Mesodermal cell (in vitro differentiated cells): ENCODE measurements around the gene FAM9C.
A peak's percentile ranks its signal among the peaks of the same experiment; 100 is the strongest.
"Not testable (repeated sequence)": the region's sequence is repeated elsewhere in the genome, so short reads cannot be mapped to it uniquely, and the experiment has no call there.

Experiments
- H3K27ac ChIP-seq: 2 replicates; pipeline ENCODE4 v1.7.0; 2013; ENCODE audit warnings: mild to moderate bottlenecking, low read depth, low read length, moderate library complexity; ENCODE audit not compliant: severe bottlenecking
- H3K36me3 ChIP-seq: 2 replicates; pipeline ENCODE4 v1.7.1; 2013; ENCODE audit warnings: mild to moderate bottlenecking, low read length, moderate library complexity; ENCODE audit not compliant: control insufficient read depth, insufficient read depth
- H3K4me1 ChIP-seq: one replicate; pipeline ENCODE4 v1.7.1; 2013; ENCODE audit warnings: mild to moderate bottlenecking, low read length; ENCODE audit not compliant: insufficient read depth, control insufficient read depth, poor library complexity, severe bottlenecking
- H3K4me3 ChIP-seq: 2 replicates; pipeline ENCODE4 v1.7.0; 2013; ENCODE audit warnings: low read length, control low read depth, mild to moderate bottlenecking; ENCODE audit not compliant: insufficient read depth, poor library complexity, severe bottlenecking; ENCODE audit errors: extremely low read depth
- H3K9me3 ChIP-seq: 2 replicates; pipeline ENCODE4 v1.7.1; 2013; ENCODE audit warnings: mild to moderate bottlenecking, low read length, moderate library complexity; ENCODE audit not compliant: control insufficient read depth
- WGBS, 2 experiments: methylation state at CpG; one replicate each; pipeline ENCODE4 v1.1.5; 2013; ENCODE audit warnings: missing lambda C conversion rate in 2 of 2; ENCODE audit not compliant: insufficient coverage in 2 of 2; 5-methylcytosine and 5-hydroxymethylcytosine counted together

Gene FAM9C

GRCh38 chrX:13085526-13085925 lies 41.1 kb upstream of the FAM9C start:
- no peaks in the 10 kb centered on the region for H3K36me3 ChIP-seq
- no peak overlapping the region for H3K4me3 ChIP-seq
- H3K9me3 ChIP-seq: no peaks in the 10 kb centered on the region
- no peaks in the 10 kb centered on the region for H3K4me1 ChIP-seq
- no peak overlapping the region for H3K27ac ChIP-seq
- no CpG with 5 or more reads among the region's 5 CpGs for WGBS, 2 experiments

DNA sequence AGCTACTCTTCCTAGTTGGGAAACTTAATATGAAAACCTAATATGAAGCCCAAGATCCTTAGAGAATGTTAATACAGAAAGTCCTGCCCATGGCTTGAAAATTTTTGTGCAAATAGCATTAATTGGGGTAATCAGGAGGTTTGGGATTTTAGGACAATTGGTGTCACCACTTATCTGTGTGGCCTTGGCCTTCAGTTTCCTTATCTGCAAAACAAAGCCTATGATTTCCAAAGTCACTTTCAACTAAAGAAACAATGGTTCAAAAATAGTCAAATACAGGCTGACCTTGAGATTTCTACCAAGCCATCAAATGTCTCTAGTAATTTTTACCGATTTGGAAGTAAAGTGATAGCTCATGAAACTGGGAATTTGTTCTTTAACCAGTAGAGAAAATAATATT lies 40.2 kb upstream of the FAM9C start:
- no CpG with 5 or more reads among the region's 1 CpG for WGBS, 2 experiments
- H3K27ac ChIP-seq: no peak overlapping the region
- no peaks in the 10 kb centered on the region for H3K36me3 ChIP-seq
- H3K4me3 ChIP-seq: no peak overlapping the region
- no peaks in the 10 kb centered on the region for H3K9me3 ChIP-seq
- no peaks in the 10 kb centered on the region for H3K4me1 ChIP-seq

DNA sequence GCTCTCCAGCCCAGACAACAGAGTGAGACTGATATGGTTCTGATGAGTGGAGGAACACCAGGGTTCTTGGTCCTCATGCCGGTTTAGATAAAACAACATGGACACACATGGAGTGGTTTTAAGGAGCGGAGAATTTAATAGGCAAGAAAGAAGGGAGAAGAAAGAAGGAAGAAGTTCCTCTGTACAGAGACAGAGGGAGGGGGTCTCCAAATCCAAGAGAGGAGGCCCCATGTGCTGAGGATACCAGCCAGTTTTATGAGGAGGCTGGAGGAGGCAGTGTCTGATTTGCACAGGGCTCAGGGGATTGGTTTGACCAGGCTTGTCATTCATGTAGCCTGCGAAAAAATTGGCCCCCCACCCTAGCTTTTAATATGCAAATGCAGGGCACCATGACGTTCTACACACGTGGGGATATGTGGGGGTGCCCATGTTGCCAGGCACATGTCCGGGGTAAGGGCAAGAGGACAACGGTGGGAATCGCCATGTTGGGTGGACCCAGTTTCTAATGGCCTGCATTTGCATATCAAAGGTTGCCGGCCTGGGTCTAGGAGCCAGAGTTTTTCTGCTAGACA lies 39.4 kb upstream of the FAM9C start:
- H3K9me3 ChIP-seq, H3K36me3 ChIP-seq, H3K4me1 ChIP-seq, H3K27ac ChIP-seq, H3K4me3 ChIP-seq: not testable (repeated sequence)
- 90% methylated on average over 3 of the region's 9 CpGs; no CpG with 5 or more reads in 1 of the 2 experiments for WGBS, 2 experiments

- no peaks in the 10 kb centered on the region for H3K9me3 ChIP-seq
- 88% methylated on average over 1 of the region's 11 CpGs; no CpG with 5 or more reads in 1 of the 2 experiments for WGBS, 2 experiments
- H3K4me1 ChIP-seq: no peaks in the 10 kb centered on the region
- no peak overlapping the region for H3K4me3 ChIP-seq
- no peaks in the 10 kb centered on the region for H3K36me3 ChIP-seq
- H3K27ac ChIP-seq: no peak overlapping the region
These were observed 38.0 kb upstream of the FAM9C start for GRCh38 chrX:13082206-13083065.

DNA sequence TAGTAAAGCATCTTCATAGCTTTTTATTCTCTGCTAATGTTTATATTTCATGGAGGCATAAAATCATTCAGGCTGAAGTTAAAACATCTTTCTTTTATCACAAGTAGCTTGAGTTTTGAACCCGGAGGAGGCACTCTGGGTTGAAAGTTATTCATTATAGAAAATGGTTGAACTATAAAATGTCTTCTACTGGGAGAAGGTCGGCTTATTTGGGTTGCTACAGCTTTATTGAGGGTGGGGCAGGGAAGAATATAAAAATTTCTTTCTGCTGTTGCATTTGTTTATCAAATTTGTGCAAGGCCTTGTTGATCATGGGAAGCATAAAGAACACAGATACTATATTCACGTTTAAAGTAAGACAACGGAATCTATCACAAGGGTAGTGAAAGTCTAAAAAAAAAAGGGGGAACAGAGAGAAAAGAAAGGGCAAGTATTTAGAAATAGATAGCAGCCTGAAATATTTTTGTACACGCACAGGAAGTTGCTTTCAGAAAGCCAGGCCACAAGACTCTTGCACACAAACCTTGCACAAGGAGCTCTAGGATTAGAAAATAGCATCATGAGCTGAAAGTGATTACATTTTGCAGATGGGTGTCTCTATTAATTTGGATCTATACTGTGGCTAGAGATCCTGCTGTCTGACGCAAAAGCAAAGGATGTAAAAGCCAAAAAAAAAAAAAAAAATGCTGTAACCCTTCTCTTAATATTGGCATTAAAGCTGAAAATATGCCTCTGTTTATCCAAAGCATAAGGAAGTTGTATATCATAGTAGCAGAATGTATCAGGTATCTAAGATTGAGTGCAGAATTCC lies 37.2 kb upstream of the FAM9C start:
- WGBS, 2 experiments: 100% methylated on average over 2 of the region's 6 CpGs; no CpG with 5 or more reads in 1 of the 2 experiments
- Histone ChIP-seq H3K4me1 (no peaks in the 10 kb centered on the region), H3K9me3 (no peaks in the 10 kb centered on the region), H3K4me3 (no peak overlapping the region), H3K27ac (no peak overlapping the region), H3K36me3 (no peaks in the 10 kb centered on the region)

DNA sequence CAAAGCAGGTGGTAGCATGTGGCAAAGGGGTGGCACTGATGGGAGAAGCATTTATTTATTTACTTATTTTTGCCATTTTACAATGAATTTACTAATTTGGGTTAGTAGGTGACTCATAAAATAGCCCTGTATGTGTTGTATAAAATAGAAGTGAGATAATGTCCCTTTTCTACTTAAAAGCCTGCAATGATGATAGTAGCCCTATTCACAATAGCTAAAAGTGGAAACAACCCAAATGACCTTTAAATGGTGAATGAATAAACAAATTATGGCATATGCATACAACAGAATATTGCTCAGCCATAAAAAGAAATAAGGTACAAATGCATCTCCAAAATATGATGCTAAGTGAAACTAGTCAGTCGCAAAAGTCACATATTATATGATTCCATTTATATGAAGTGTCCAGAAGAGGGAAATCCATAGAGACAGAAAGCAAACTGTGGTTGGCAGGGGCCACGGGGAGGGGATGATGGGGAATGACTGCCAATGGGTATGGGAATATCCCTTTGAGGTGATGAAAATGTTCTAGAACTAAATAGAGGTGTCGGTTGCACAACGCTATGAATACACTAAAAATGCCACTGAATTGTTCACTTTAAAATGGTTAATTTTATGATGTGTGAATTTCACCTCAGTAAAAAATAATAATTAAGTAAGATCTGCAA lies 35.8 kb upstream of the FAM9C start:
- Histone ChIP-seq H3K4me3 (no peak overlapping the region), H3K9me3 (no peaks in the 10 kb centered on the region), H3K4me1 (no peaks in the 10 kb centered on the region), H3K27ac (no peak overlapping the region), H3K36me3 (no peaks in the 10 kb centered on the region)
- 67 to 100% methylated on average over 1 of the region's 4 CpGs for WGBS, 2 experiments

DNA sequence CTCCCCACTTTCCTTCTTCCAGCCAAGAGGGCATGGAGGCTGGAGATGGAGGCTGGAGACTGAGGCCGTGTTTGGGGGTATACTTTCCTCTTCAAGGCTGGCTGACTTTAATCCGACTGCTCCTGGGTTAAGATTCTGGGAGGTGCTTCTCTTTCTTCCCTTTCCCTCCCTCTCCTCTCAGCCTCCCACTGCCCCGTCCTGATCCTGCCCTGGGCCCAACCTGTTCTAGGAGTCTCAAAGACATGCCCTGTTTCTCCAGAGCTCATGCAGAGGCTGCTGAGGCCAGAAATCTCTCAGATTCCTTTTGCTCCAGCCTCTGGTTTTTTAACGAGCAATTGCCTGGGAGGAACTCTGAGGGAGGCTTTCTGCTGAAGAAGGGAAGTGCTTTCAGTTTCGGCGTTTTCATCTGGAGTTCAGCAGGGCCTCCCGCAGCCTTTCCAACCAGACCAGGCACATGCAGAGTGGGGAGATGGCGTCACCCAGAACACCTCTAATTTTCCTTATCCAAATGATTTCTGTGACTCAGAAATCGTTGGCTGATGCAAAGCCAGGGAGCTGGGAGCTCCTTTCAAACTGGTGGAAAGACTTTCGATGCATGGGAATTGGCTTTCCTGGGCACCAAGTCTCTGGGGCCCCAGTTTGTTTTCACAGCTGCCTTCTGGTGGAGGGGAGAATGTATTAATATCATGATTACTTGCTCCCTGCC lies 34.5 kb upstream of the FAM9C start:
- Histone ChIP-seq H3K9me3 (no peaks in the 10 kb centered on the region), H3K36me3 (no peaks in the 10 kb centered on the region), H3K27ac (peak overlapping the region; percentile 57), H3K4me3 (no peak overlapping the region), H3K4me1 (no peaks in the 10 kb centered on the region)
- 80% methylated on average over 1 of the region's 10 CpGs; no CpG with 5 or more reads in 1 of the 2 experiments for WGBS, 2 experiments

DNA sequence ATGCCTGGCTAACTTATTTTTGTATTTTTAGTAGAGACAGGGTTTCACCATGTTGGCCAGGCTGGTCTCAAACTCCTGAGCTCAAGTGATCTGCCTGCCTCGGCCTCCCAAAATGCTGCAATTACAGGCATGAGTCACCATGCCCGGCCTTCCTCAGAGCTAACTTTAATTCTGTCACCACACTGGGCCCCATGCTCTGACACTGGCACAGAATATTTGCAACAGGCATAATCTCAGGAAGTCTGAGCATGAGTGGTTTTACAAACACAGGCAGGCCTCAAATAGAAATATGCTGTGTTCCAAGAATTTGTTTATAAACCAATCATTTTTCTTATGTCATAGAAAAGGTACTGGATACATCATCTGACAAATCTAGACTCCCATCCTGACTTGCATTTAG lies 32.7 kb upstream of the FAM9C start:
- H3K36me3 ChIP-seq: no peaks in the 10 kb centered on the region
- no peaks in the 10 kb centered on the region for H3K4me1 ChIP-seq
- H3K27ac ChIP-seq: no peak overlapping the region
- no peaks in the 10 kb centered on the region for H3K9me3 ChIP-seq
- no CpG with 5 or more reads among the region's 2 CpGs for WGBS, 2 experiments
- no peak overlapping the region for H3K4me3 ChIP-seq

- WGBS, 2 experiments: no CpG with 5 or more reads among the region's 4 CpGs
- Histone ChIP-seq H3K4me3 (no peak overlapping the region), H3K36me3 (no peaks in the 10 kb centered on the region), H3K4me1 (no peaks in the 10 kb centered on the region), H3K27ac (no peak overlapping the region), H3K9me3 (no peaks in the 10 kb centered on the region)
These were observed 31.9 kb upstream of the FAM9C start for GRCh38 chrX:13076176-13076961.
